Heart left ventricle (tissue), 13 donors: Measurements from ENCODE around the gene VEGFA.

ENCODE experiments used
- POLR2A ChIP-seq, 2 donors: fragments of 450-650 bp; IDR thresholded peaks; one replicate each; pipeline ENCODE4 v1.6.1; 2017; ENCODE audit warnings: antibody characterized with exemption in 2 of 2, mild to moderate bottlenecking in 2 of 2, moderate library complexity in 2 of 2
- TF ChIP-seq, protein P1 (sequence below), 12 donors: fragments of 200-600 bp; sonication (generic) in 4 of 12; IDR thresholded peaks; one replicate each; pipeline versions ENCODE4 v1.5.0 to v1.8.0; 2018 to 2022; ENCODE audit warnings: antibody characterized with exemption in 12 of 12, mild to moderate bottlenecking in 5 of 12
- donor health status: ischemic (EF 13 %, LVEDD 7.1; RV severe dilation, severe dysfunction).
- donor health status: DM: no; HTN: yes; CAD: no.
- donor health status: DM: no; HTN: no; CAD: no.
- donor health status: ischemic (EF 25% LVEDD 6.9; RV normal size, moderate dysfunction).
- donor health status: ischemic (EF 25% LVEDD 5.7; RV mildly dilated, moderate dysfunction).
- donor health status: ischemic (EF 35%, LVEDD 5.7; RV mildly dilated, moderate dysfunction).
- donor health status: nonischemic (EF 11% LVEDD 7.7; RV severe dilation, severe dysfunction).
- donor health status: DM: yes; HTN: yes; CAD: no.
- donor health status: PGD.
- donor health status: ischemic (EF 29% LVEDD 5.4; RV normal size, mild dysfunction).
- donor health status: nonischemic (EF 23%, LVEDD 6.1; RV moderate dilation, normal function).

DNA sequence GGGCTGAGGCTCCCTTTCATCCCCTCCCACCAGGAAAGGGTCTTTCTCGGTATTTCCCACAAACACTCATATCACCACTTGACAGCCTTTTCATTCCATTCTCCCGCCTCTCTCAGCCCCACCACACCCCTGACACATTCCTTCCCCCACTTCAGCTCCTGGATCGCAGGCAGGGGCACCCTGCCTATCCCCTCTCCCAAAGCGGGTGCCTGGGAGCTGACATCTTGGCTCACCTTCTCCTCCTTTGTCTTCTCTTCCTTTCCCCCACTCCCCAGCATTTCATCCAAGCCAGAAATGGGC lies 10.2 kb upstream of the VEGFA start:
- TF ChIP-seq, protein P1, sequence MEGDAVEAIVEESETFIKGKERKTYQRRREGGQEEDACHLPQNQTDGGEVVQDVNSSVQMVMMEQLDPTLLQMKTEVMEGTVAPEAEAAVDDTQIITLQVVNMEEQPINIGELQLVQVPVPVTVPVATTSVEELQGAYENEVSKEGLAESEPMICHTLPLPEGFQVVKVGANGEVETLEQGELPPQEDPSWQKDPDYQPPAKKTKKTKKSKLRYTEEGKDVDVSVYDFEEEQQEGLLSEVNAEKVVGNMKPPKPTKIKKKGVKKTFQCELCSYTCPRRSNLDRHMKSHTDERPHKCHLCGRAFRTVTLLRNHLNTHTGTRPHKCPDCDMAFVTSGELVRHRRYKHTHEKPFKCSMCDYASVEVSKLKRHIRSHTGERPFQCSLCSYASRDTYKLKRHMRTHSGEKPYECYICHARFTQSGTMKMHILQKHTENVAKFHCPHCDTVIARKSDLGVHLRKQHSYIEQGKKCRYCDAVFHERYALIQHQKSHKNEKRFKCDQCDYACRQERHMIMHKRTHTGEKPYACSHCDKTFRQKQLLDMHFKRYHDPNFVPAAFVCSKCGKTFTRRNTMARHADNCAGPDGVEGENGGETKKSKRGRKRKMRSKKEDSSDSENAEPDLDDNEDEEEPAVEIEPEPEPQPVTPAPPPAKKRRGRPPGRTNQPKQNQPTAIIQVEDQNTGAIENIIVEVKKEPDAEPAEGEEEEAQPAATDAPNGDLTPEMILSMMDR (IDR thresholded peaks at IDR 0.05): no peak
- no peak for TF ChIP-seq POLR2A (IDR thresholded peaks at IDR 0.05)
